CD8-positive, alpha-beta memory T cell (primary cell): Measurements from ENCODE around the gene RAD51B. TPM values are rescaled to one million over a fixed set of nuclear protein-coding genes. Genes with fewer than 3 reads are reported as not detected.
"Not testable (repeated sequence)": the region's sequence is repeated elsewhere in the genome, so short reads cannot be mapped to it uniquely, and the experiment has no call there.

ENCODE experiments used
- CTCF ChIA-PET: fragments of 350-600 bp; sonication (Branson Sonifier 250); formaldehyde crosslinking; loops from one replicate; lab custom pipeline; 2021; ENCODE audit warnings: antibody characterized with exemption; lab: Charles Lee
- POLR2A ChIA-PET: fragments of 350-600 bp; sonication (Branson Sonifier 250); formaldehyde crosslinking; loops from one replicate; lab custom pipeline; 2021; ENCODE audit warnings: antibody characterized with exemption; lab: Charles Lee
- DNase-seq, 5 donors: peaks; one replicate each; pipeline versions ENCODE4 v3.0.0 to v3.0.0-alpha.2; 2020 to 2022; ENCODE audit warnings: mixed read lengths in 1 of 5
- H3K27ac ChIP-seq: one replicate; pipeline ENCODE4 v1.7.0; 2013; ENCODE audit warnings: low read depth, mild to moderate bottlenecking, low read length, moderate library complexity
- H3K27me3 ChIP-seq: 2 replicates; pipeline ENCODE4 v1.7.0; 2013; ENCODE audit warnings: low read length, mild to moderate bottlenecking; ENCODE audit not compliant: insufficient read depth, poor library complexity, severe bottlenecking
- H3K36me3 ChIP-seq: 2 replicates; pipeline ENCODE4 v1.7.0; 2013; ENCODE audit warnings: mild to moderate bottlenecking, low read length, moderate library complexity; ENCODE audit not compliant: insufficient read depth
- H3K4me1 ChIP-seq: 2 replicates; pipeline ENCODE4 v1.7.0; 2013; ENCODE audit warnings: mild to moderate bottlenecking, low read length, moderate library complexity; ENCODE audit not compliant: insufficient read depth
- H3K4me3 ChIP-seq: 2 replicates; pipeline ENCODE4 v1.7.0; 2013; ENCODE audit warnings: mild to moderate bottlenecking, low read length
- H3K9me3 ChIP-seq: 2 replicates; pipeline ENCODE4 v1.7.0; 2013; ENCODE audit warnings: mild to moderate bottlenecking, low read length
- H3K27ac Mint-ChIP-seq, 8 donors: one replicate each; pipeline ENCODE4 v1.8.0; 2020 to 2021; ENCODE audit warnings: mixed read lengths in 8 of 8, mild to moderate bottlenecking in 6 of 8, inconsistent platforms in 3 of 8, moderate library complexity in 3 of 8
- H3K27me3 Mint-ChIP-seq, 2 donors: one replicate each; pipeline ENCODE4 v1.8.0; 2020 to 2021; ENCODE audit warnings: mixed read lengths in 2 of 2, mild to moderate bottlenecking in 1 of 2, moderate library complexity in 1 of 2
- H3K36me3 Mint-ChIP-seq, 3 donors: one replicate each; pipeline ENCODE4 v1.8.0; 2020 to 2021; ENCODE audit warnings: mixed read lengths in 3 of 3, inconsistent platforms in 1 of 3, mild to moderate bottlenecking in 1 of 3
- H3K4me1 Mint-ChIP-seq, 3 donors: one replicate each; pipeline ENCODE4 v1.8.0; 2020 to 2021; ENCODE audit warnings: mixed read lengths in 3 of 3, inconsistent platforms in 1 of 3, mild to moderate bottlenecking in 1 of 3
- H3K4me3 Mint-ChIP-seq, 7 donors: one replicate each; pipeline ENCODE4 v1.8.0; 2020 to 2021; ENCODE audit warnings: mixed read lengths in 7 of 7, mild to moderate bottlenecking in 6 of 7, moderate library complexity in 4 of 7, inconsistent platforms in 2 of 7
- H3K9me3 Mint-ChIP-seq, 5 donors: one replicate each; pipeline ENCODE4 v1.8.0; 2020 to 2022; ENCODE audit warnings: mixed read lengths in 5 of 5, mild to moderate bottlenecking in 3 of 5, moderate library complexity in 2 of 5, inconsistent platforms in 1 of 5
- polyA plus RNA-seq: library from polyadenylated mRNA; unstranded; fragments of 300-500 nt; fragmentation: Illumina TruSeq; gene quantifications from one replicate; pipeline ENCODE4 v1.2.3, GENCODE V29; 2021
- total RNA-seq, 2 experiments: library from RNA; stranded (reverse); gene quantifications; one replicate each; pipeline ENCODE4 v1.2.3, GENCODE V29; 2021

RAD51B gene
- total and polyA plus RNA-seq, 3 experiments from 2014 or later, result 15.7 to 22.9 (median 17.4) TPM

DNA sequence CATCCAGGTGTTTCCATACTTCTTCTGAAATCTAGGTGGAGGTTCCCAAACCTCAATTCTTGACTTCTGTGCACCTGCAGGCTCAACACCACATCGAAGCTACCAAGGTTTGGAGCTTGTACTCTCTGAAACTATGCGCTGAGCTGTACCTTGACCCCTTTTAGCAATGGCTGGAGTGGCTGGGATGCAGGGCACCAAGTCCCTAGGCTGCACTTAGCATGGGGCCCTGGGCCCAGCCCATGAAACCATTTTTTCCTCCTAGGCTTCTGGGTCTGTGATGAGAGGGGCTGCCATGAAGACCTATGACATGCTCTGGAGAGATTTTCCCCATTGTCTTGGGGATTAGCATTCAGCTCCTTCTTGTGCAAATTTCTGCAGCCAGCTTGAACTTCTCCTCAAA lies 148.4 kb downstream of the RAD51B start:
- H3K36me3 ChIP-seq, H3K9me3 Mint-ChIP-seq, H3K4me3 Mint-ChIP-seq, H3K4me1 ChIP-seq, H3K4me3 ChIP-seq, CTCF ChIA-PET, H3K27ac Mint-ChIP-seq, H3K4me1 Mint-ChIP-seq, H3K27me3 ChIP-seq, H3K27me3 Mint-ChIP-seq, POLR2A ChIA-PET, H3K9me3 ChIP-seq, H3K27ac ChIP-seq, DNase-seq: not testable (repeated sequence)
- peaks cover 20 to 33% (median 21%) of the 10 kb centered on the region in 3 donors for H3K36me3 Mint-ChIP-seq

GRCh38 chr14:67970923-67971322 lies 151.3 kb downstream of the RAD51B start:
- no peaks in the 10 kb centered on the region for H3K27me3 Mint-ChIP-seq
- Histone ChIP-seq H3K4me3 (no peak overlapping the region), H3K9me3 (no peaks in the 10 kb centered on the region), H3K36me3 (no peaks in the 10 kb centered on the region), H3K4me1 (no peaks in the 10 kb centered on the region), H3K27me3 (no peaks in the 10 kb centered on the region), H3K27ac (no peak overlapping the region)
- POLR2A ChIA-PET, result no interaction called here
- CTCF ChIA-PET, result no interaction called here
- H3K9me3 Mint-ChIP-seq, result peaks cover 0 to 2% (median 0%) of the 10 kb centered on the region in 5 donors
- DNase-seq, result no peak
- H3K27ac Mint-ChIP-seq, result no peak overlapping the region
- H3K4me1 Mint-ChIP-seq, result no peaks in the 10 kb centered on the region
- H3K4me3 Mint-ChIP-seq, result no peak overlapping the region
- H3K36me3 Mint-ChIP-seq, result peaks cover 16 to 26% (median 17%) of the 10 kb centered on the region in 3 donors

GRCh38 chr14:67971627-67972625 lies 152.3 kb downstream of the RAD51B start:
- CTCF ChIA-PET, result no interaction called here
- H3K4me3 Mint-ChIP-seq, result no peak overlapping the region
- H3K27ac ChIP-seq, result no peak overlapping the region
- peaks cover 0 to 2% (median 0%) of the 10 kb centered on the region in 5 donors for H3K9me3 Mint-ChIP-seq
- H3K27me3 ChIP-seq, result no peaks in the 10 kb centered on the region
- no peaks in the 10 kb centered on the region for H3K4me1 ChIP-seq
- no peak overlapping the region for H3K4me3 ChIP-seq
- no peaks in the 10 kb centered on the region for H3K36me3 ChIP-seq
- H3K4me1 Mint-ChIP-seq, result no peaks in the 10 kb centered on the region
- H3K36me3 Mint-ChIP-seq, result peaks cover 12 to 20% (median 12%) of the 10 kb centered on the region in 3 donors
- DNase-seq, result no peak
- no peaks in the 10 kb centered on the region for H3K9me3 ChIP-seq
- no peak overlapping the region for H3K27ac Mint-ChIP-seq
- no peaks in the 10 kb centered on the region for H3K27me3 Mint-ChIP-seq
- POLR2A ChIA-PET, result no interaction called here

DNA sequence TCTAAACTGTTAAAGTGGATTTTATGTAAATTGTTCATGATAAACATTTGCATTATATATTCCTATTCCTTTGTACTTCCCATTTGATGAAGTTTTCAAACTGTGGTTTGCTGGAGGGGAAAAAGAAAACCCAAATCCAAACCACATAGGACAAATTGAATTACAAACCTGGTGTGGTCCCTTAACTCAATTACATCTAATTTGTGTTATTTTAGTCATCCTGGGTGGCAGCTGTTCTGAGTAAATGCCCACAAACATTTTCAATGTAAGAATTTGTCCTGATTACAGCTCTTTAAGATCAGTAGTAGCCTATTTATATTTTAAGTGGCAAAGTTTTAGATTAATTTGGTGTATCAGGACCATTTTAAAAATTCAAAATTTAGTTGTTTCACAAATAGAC lies 153.9 kb downstream of the RAD51B start:
- CTCF ChIA-PET, result no interaction called here
- no peak overlapping the region for H3K27ac ChIP-seq
- POLR2A ChIA-PET, result no interaction called here
- Mint-ChIP-seq H3K27ac (no peak overlapping the region), H3K4me1 (no peaks in the 10 kb centered on the region), H3K4me3 (no peak overlapping the region), H3K9me3 (no peaks in the 10 kb centered on the region), H3K27me3 (no peaks in the 10 kb centered on the region), H3K36me3 (peaks cover under 1 to 9% (median 5%) of the 10 kb centered on the region in 3 donors)
- no peaks in the 10 kb centered on the region for H3K27me3 ChIP-seq
- no peak overlapping the region for H3K4me3 ChIP-seq
- no peaks in the 10 kb centered on the region for H3K4me1 ChIP-seq
- no peaks in the 10 kb centered on the region for H3K36me3 ChIP-seq
- DNase-seq, result no peak
- no peaks in the 10 kb centered on the region for H3K9me3 ChIP-seq

DNA sequence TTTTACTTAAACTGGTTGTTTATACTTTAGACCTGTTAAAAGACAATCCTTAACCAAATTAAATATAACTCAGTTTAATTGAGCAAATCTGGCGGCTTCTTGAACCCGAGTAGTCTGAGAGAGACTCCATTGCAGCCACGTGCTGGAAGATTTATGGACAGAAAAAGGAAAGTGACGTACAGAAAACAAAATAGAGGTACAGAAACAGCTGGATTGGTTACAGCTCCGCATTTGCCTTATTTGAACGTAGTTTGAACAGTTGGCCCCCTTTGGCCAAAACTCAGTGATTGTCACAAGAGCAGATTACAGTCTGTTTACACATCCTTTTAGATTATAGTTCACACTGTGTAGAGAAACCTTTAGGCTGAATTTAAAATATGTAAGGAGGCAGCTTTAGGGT lies 155.9 kb downstream of the RAD51B start:
- Mint-ChIP-seq H3K36me3 (peaks cover 0 to 5% (median 0%) of the 10 kb centered on the region in 3 donors), H3K4me1 (no peaks in the 10 kb centered on the region), H3K4me3 (no peak overlapping the region), H3K27ac (no peak overlapping the region), H3K27me3 (no peaks in the 10 kb centered on the region), H3K9me3 (no peaks in the 10 kb centered on the region)
- ChIA-PET CTCF (no interaction called here), POLR2A (no interaction called here)
- Histone ChIP-seq H3K27ac (no peak overlapping the region), H3K27me3 (no peaks in the 10 kb centered on the region), H3K9me3 (no peaks in the 10 kb centered on the region), H3K4me3 (no peak overlapping the region), H3K4me1 (no peaks in the 10 kb centered on the region), H3K36me3 (no peaks in the 10 kb centered on the region)
- DNase-seq, result no peak

- Histone ChIP-seq H3K9me3 (no peaks in the 10 kb centered on the region), H3K27ac (no peak overlapping the region), H3K36me3 (no peaks in the 10 kb centered on the region), H3K4me1 (no peaks in the 10 kb centered on the region), H3K4me3 (no peak overlapping the region), H3K27me3 (no peaks in the 10 kb centered on the region)
- no peak overlapping the region for H3K27ac Mint-ChIP-seq
- POLR2A ChIA-PET, result no interaction called here
- H3K27me3 Mint-ChIP-seq, result no peaks in the 10 kb centered on the region
- no peaks in the 10 kb centered on the region for H3K4me1 Mint-ChIP-seq
- H3K4me3 Mint-ChIP-seq, result no peak overlapping the region
- peaks cover 0 to 5% (median 0%) of the 10 kb centered on the region in 3 donors for H3K36me3 Mint-ChIP-seq
- CTCF ChIA-PET, result no interaction called here
- DNase-seq, result no peak
- no peaks in the 10 kb centered on the region for H3K9me3 Mint-ChIP-seq
These were observed 158.0 kb downstream of the RAD51B start for GRCh38 chr14:67977434-67978034.

GRCh38 chr14:67978749-67979148 lies 159.2 kb downstream of the RAD51B start:
- POLR2A ChIA-PET, result no interaction called here
- Histone ChIP-seq H3K27ac (no peak overlapping the region), H3K27me3 (no peaks in the 10 kb centered on the region), H3K4me1 (no peaks in the 10 kb centered on the region), H3K4me3 (no peak overlapping the region), H3K36me3 (no peaks in the 10 kb centered on the region), H3K9me3 (no peaks in the 10 kb centered on the region)
- H3K27ac Mint-ChIP-seq, result no peak overlapping the region
- peaks cover 0 to 5% (median 0%) of the 10 kb centered on the region in 3 donors for H3K36me3 Mint-ChIP-seq
- no peaks in the 10 kb centered on the region for H3K9me3 Mint-ChIP-seq
- H3K4me3 Mint-ChIP-seq, result no peak overlapping the region
- no peak for DNase-seq
- CTCF ChIA-PET, result no interaction called here
- no peaks in the 10 kb centered on the region for H3K27me3 Mint-ChIP-seq
- H3K4me1 Mint-ChIP-seq, result no peaks in the 10 kb centered on the region
